ENCODE measurements around the gene RSPO1. TPM values are rescaled to one million over a fixed set of nuclear protein-coding genes. Genes with fewer than 3 reads are reported as not detected.

Gene RSPO1
- total RNA-seq, 2 donors from 2014 or later = not detected

- Histone ChIP-seq H3K9ac (ENCODE audit: extremely low read depth, low read length, poor library complexity, severe bottlenecking) (no peak overlapping the region), H3K36me3 (ENCODE audit: control insufficient read depth, insufficient read depth, low read length) (peaks cover 64% of the 10 kb centered on the region), H3K9me3 (ENCODE audit: control insufficient read depth, low read length) (no peaks in the 10 kb centered on the region), H3K4me3 (ENCODE audit: low read length) (no peak overlapping the region), H3K4me1 (ENCODE audit: control insufficient read depth, insufficient read depth, low read length) (no peaks in the 10 kb centered on the region), H3K27me3 (ENCODE audit: control insufficient read depth, insufficient read depth, low read length, poor library complexity, severe bottlenecking) (no peaks in the 10 kb centered on the region), H3K27ac (ENCODE audit: low read depth, low read length) (no peak overlapping the region)
- no peaks in the 10 kb centered on the region for H3K9me3 Mint-ChIP-seq
- DNase-seq = no peak
- no peak for TF ChIP-seq CTCF (conservative IDR thresholded peaks at IDR 0.05)
- peaks cover 3% of the 10 kb centered on the region for H3K4me1 Mint-ChIP-seq
- H3K27me3 Mint-ChIP-seq (ENCODE audit: insufficient read depth) = no peaks in the 10 kb centered on the region
- no peak overlapping the region for H3K4me3 Mint-ChIP-seq
- no peak overlapping the region for H3K27ac Mint-ChIP-seq
- H3K36me3 Mint-ChIP-seq (ENCODE audit: low read depth) = peaks cover 54% of the 10 kb centered on the region
Measured at GRCh38 chr1:37564892-37565291, 69.8 kb downstream of the RSPO1 start.

GRCh38 chr1:37562984-37563383 is 71.7 kb downstream of the RSPO1 start:
- H3K27ac Mint-ChIP-seq = no peak overlapping the region
- WGBS, 2 experiments (ENCODE audit: insufficient coverage in 1 of 2, insufficient read length in 1 of 2) = 96 to 100% methylated on average over 1 of the region's 1 CpG

More at GRCh38 chr1:37562984-37563383, 71.7 kb downstream of the RSPO1 start:
- no peaks in the 10 kb centered on the region for H3K27me3 ChIP-seq (ENCODE audit: control insufficient read depth, insufficient read depth, low read length, poor library complexity, severe bottlenecking)
- H3K4me1 Mint-ChIP-seq = peaks cover 8% of the 10 kb centered on the region
- DNase-seq = no peak
- H3K9me3 Mint-ChIP-seq = no peaks in the 10 kb centered on the region
- no peaks in the 10 kb centered on the region for H3K27me3 Mint-ChIP-seq (ENCODE audit: insufficient read depth)
- H3K36me3 Mint-ChIP-seq (ENCODE audit: low read depth) = peaks cover 38% of the 10 kb centered on the region
- H3K4me3 Mint-ChIP-seq = no peak overlapping the region
- TF ChIP-seq CTCF (conservative IDR thresholded peaks at IDR 0.05) = no peak
- peaks cover 45% of the 10 kb centered on the region for H3K36me3 ChIP-seq (ENCODE audit: control insufficient read depth, insufficient read depth, low read length)
- H3K9me3 ChIP-seq (ENCODE audit: control insufficient read depth, low read length) = no peaks in the 10 kb centered on the region
- no peak overlapping the region for H3K4me3 ChIP-seq (ENCODE audit: low read length)
- no peaks in the 10 kb centered on the region for H3K4me1 ChIP-seq (ENCODE audit: control insufficient read depth, insufficient read depth, low read length)
- no peak overlapping the region for H3K9ac ChIP-seq (ENCODE audit: extremely low read depth, low read length, poor library complexity, severe bottlenecking)
- H3K27ac ChIP-seq (ENCODE audit: low read depth, low read length) = no peak overlapping the region

Other genes starting within 250 kb of the RSPO1 start
- 1 to 10 TPM; 5.5 to 5.8 TPM for gene ZC3H12A, start 160.3 kb downstream of the RSPO1 start, total RNA-seq
- 10 to 100 TPM; 50.4 to 51.7 TPM for gene MEAF6, start 120.1 kb downstream of the RSPO1 start, total RNA-seq
- 10 to 100 TPM; 20.2 TPM for gene SNIP1, start 80.6 kb downstream of the RSPO1 start, total RNA-seq
- 10 to 100 TPM; 31.5 to 39.5 TPM for gene DNALI1, start 78.0 kb downstream of the RSPO1 start, total RNA-seq
- 10 to 100 TPM; 70.7 to 80.9 TPM for gene GNL2, start 39.0 kb downstream of the RSPO1 start, total RNA-seq
- 10 to 100 TPM; 27.7 to 49.7 TPM for gene CDCA8, start 57.6 kb upstream of the RSPO1 start, total RNA-seq
- gene EPHA10, start 130.2 kb upstream of the RSPO1 start, total RNA-seq = under 1 TPM in 1 of 2 donors, not detected in 1; 0.42 TPM
- gene MANEAL, start 159.0 kb upstream of the RSPO1 start, total RNA-seq = 1 to 10 TPM; 7.0 to 9.6 TPM
- gene C1orf122, start 172.9 kb upstream of the RSPO1 start, total RNA-seq = 10 to 100 TPM; 57.3 to 60.8 TPM
- 10 to 100 TPM; 21.0 to 21.1 TPM for gene YRDC, start 173.3 kb upstream of the RSPO1 start, total RNA-seq
- 10 to 100 TPM; 16.6 to 17.1 TPM for gene MTF1, start 224.7 kb upstream of the RSPO1 start, total RNA-seq

Data from endodermal cell (in vitro differentiated cells).